HG02852 (cell line): ENCODE data around the gene TP53.

Experiments
- ATAC-seq: cut with Tn5 transposase; IDR thresholded peaks from one replicate; pipeline ENCODE4 v1.9.1; 2021; ENCODE audit warnings: mild to moderate bottlenecking, moderate library complexity; ENCODE audit not compliant: unreplicated experiment

TP53 gene

GRCh38 chr17:7707446-7707845 is 20.2 kb upstream of the TP53 start:
- ATAC-seq, result no peak

GRCh38 chr17:7706631-7707354 is 19.5 kb upstream of the TP53 start:
- no peak for ATAC-seq

- no peak for ATAC-seq
These were observed 18.3 kb upstream of the TP53 start for GRCh38 chr17:7705269-7706255.

- no peak for ATAC-seq
These were observed 17.4 kb upstream of the TP53 start, which contains the start of gene EFNB3 for GRCh38 chr17:7704601-7705268. TSS of gene EFNB3 (plus strand) at chr17:7705202. CDS start at chr17:7705599, 397 bp downstream.

- no peak for ATAC-seq
These were observed 16.5 kb upstream of the TP53 start for GRCh38 chr17:7703584-7704479.

GRCh38 chr17:7702776-7703175 is 15.5 kb upstream of the TP53 start:
- ATAC-seq, result no peak

GRCh38 chr17:7701681-7702080 is 14.4 kb upstream of the TP53 start:
- no peak for ATAC-seq

- no peak for ATAC-seq
These were observed 13.2 kb upstream of the TP53 start for GRCh38 chr17:7700510-7700909.

GRCh38 chr17:7697828-7698588 is 10.7 kb upstream of the TP53 start:
- ATAC-seq, result no peak

GRCh38 chr17:7695586-7695985 is 8.3 kb upstream of the TP53 start:
- ATAC-seq, result no peak

GRCh38 chr17:7688808-7689316 is 1.6 kb upstream of the TP53 start:
- ATAC-seq, result no peak

- peak; percentile 76 for ATAC-seq
These were observed 868 bp upstream of the TP53 start, which contains the start of gene WRAP53 for GRCh38 chr17:7687908-7688807. TSS of gene WRAP53 (plus strand) at chr17:7688477. CDS start at chr17:7688649, 172 bp downstream.

GRCh38 chr17:7686222-7687071 is 843 bp downstream of the TP53 start:
- peak; percentile 54 for ATAC-seq

- peak; percentile 49 for ATAC-seq
These were observed 1.6 kb downstream of the TP53 start for GRCh38 chr17:7685533-7686221.

GRCh38 chr17:7684851-7685532 is 2.3 kb downstream of the TP53 start:
- ATAC-seq, result no peak
